HG03159 (cell line): ENCODE measurements around the gene CRYBG3.

ENCODE experiments used
- ATAC-seq: cut with Tn5 transposase; IDR thresholded peaks from one replicate; pipeline ENCODE4 v1.9.1; 2021; ENCODE audit warnings: mild to moderate bottlenecking, moderate library complexity; ENCODE audit not compliant: unreplicated experiment

Gene CRYBG3

GRCh38 chr3:97835761-97836160 is 13.9 kb downstream of the CRYBG3 start:
- no peak for ATAC-seq

GRCh38 chr3:97838393-97838792 is 16.6 kb downstream of the CRYBG3 start:
- no peak for ATAC-seq

GRCh38 chr3:97839944-97840343 is 18.1 kb downstream of the CRYBG3 start:
- no peak for ATAC-seq

GRCh38 chr3:97841304-97841703 is 19.5 kb downstream of the CRYBG3 start:
- ATAC-seq = no peak

- no peak for ATAC-seq
Observed at GRCh38 chr3:97841956-97842355, 20.1 kb downstream of the CRYBG3 start.

- no peak for ATAC-seq
Observed at GRCh38 chr3:97848779-97849178, 27.0 kb downstream of the CRYBG3 start.

- ATAC-seq = no peak
Observed at GRCh38 chr3:97857401-97857800, 35.6 kb downstream of the CRYBG3 start.

- ATAC-seq = no peak
Observed at GRCh38 chr3:97860364-97860763, 38.6 kb downstream of the CRYBG3 start.

GRCh38 chr3:97862582-97862981 is 40.8 kb downstream of the CRYBG3 start:
- no peak for ATAC-seq

GRCh38 chr3:97863031-97863430 is 41.2 kb downstream of the CRYBG3 start:
- no peak for ATAC-seq

GRCh38 chr3:97863775-97864174 is 42.0 kb downstream of the CRYBG3 start:
- no peak for ATAC-seq

- no peak for ATAC-seq
Observed at GRCh38 chr3:97871186-97871585, 49.4 kb downstream of the CRYBG3 start.

- ATAC-seq = no peak
Observed at GRCh38 chr3:97871801-97872524, 50.2 kb downstream of the CRYBG3 start.

- no peak for ATAC-seq
Observed at GRCh38 chr3:97872525-97873042, 50.8 kb downstream of the CRYBG3 start.

- ATAC-seq = no peak
Observed at GRCh38 chr3:97880267-97880666, 58.5 kb downstream of the CRYBG3 start.

GRCh38 chr3:97882975-97883598 is 61.3 kb downstream of the CRYBG3 start:
- ATAC-seq = no peak

GRCh38 chr3:97883736-97884135 is 61.9 kb downstream of the CRYBG3 start:
- ATAC-seq = no peak

GRCh38 chr3:97884586-97885123 is 62.8 kb downstream of the CRYBG3 start:
- ATAC-seq = no peak

GRCh38 chr3:97885931-97886824 is 64.4 kb downstream of the CRYBG3 start:
- ATAC-seq = no peak

GRCh38 chr3:97889814-97890213 is 68.0 kb downstream of the CRYBG3 start:
- ATAC-seq = no peak

- no peak for ATAC-seq
Observed at GRCh38 chr3:97892852-97893251, 71.0 kb downstream of the CRYBG3 start.
